GM12892 (cell line): ENCODE measurements around the gene RPS15.
A peak's percentile ranks its signal among the peaks of the same experiment; 100 is the strongest.

Source experiments
- POLR2A ChIP-seq: IDR thresholded peaks from 2 replicates; pipeline ENCODE4 v1.6.1; 2011; ENCODE audit warnings: low read depth, low read length, control low read depth
- POLR2AphosphoS5 ChIP-seq: IDR thresholded peaks from 2 replicates; pipeline ENCODE4 v1.6.1; 2011; ENCODE audit warnings: low read depth, low read length, control low read depth
- TAF1 ChIP-seq: IDR thresholded peaks from 2 replicates; pipeline ENCODE4 v1.6.1; 2011; ENCODE audit warnings: low read depth, mild to moderate bottlenecking, control low read depth, low read length, borderline replicate concordance

GRCh38 chr19:1416014-1416841 is 22.0 kb upstream of the RPS15 start:
- TF ChIP-seq POLR2AphosphoS5 (peak; percentile 30; the same call in 1 of the 2 replicates), POLR2A (no peak), TAF1 (no peak)
